HEK293 (cell line): ENCODE data around the gene CREM.
A peak's percentile ranks its signal among the peaks of the same experiment; 100 is the strongest.

Experiments
- CTCF ChIA-PET: fragments of 350-600 bp; formaldehyde crosslinking; extraction: SDS; loops from one replicate; lab custom pipeline; 2021; ENCODE audit warnings: antibody characterized with exemption; lab: Yijun Ruan, JAX
- POLR2A ChIA-PET: fragments of 300-600 bp; formaldehyde crosslinking; extraction: SDS; loops from one replicate; lab custom pipeline; 2020; ENCODE audit warnings: antibody characterized with exemption, inconsistent platforms; lab: Yijun Ruan, JAX
- H3K27ac ChIP-seq: fragments of 200-500 bp; sonication (Bioruptor generic); 2 replicates; pipeline ENCODE4 v1.5.1; 2014; ENCODE audit warnings: low read depth, low read length, control low read depth, inconsistent platforms; ENCODE audit errors: extremely low read depth
- H3K36me3 ChIP-seq, 2 experiments: fragments of 200-500 bp in 1 of 2; sonication (Bioruptor generic) in 1 of 2; 1 replicate in 1 of 2; 2 replicates in 1 of 2; pipeline ENCODE4 v1.5.1; 2014 to 2017; ENCODE audit warnings: inconsistent platforms in 2 of 2, low read length in 2 of 2; ENCODE audit not compliant: control insufficient read depth in 2 of 2, insufficient read depth in 1 of 2
- H3K4me1 ChIP-seq: fragments of 200-500 bp; sonication (Bioruptor generic); 2 replicates; pipeline ENCODE4 v1.5.1; 2014; ENCODE audit warnings: mild to moderate bottlenecking, low read length, inconsistent platforms; ENCODE audit not compliant: control insufficient read depth, insufficient read depth
- H3K4me3 ChIP-seq: 2 replicates; pipeline ENCODE4 v1.5.1; 2011; ENCODE audit warnings: low read depth, mild to moderate bottlenecking, control low read depth, low read length, moderate library complexity
- H3K9me3 ChIP-seq: fragments of 200-500 bp; sonication (Bioruptor generic); 2 replicates; pipeline ENCODE4 v1.5.1; 2014; ENCODE audit warnings: low read depth, low read length, inconsistent platforms; ENCODE audit not compliant: control insufficient read depth, insufficient read depth
- HOXD13 ChIP-seq: sonication (generic); formaldehyde crosslinking; IDR thresholded peaks from 2 replicates; pipeline ENCODE4 v1.8.0; 2022; ENCODE audit warnings: missing genetic modification reagents, borderline replicate concordance
- KLF7 ChIP-seq: fragments of 450-650 bp; formaldehyde crosslinking; IDR thresholded peaks from 2 replicates; pipeline ENCODE4 v1.5.1; 2016; ENCODE audit warnings: missing biosample characterization, missing genetic modification characterization, borderline replicate concordance
- KLF8 ChIP-seq: fragments of 450-650 bp; formaldehyde crosslinking; IDR thresholded peaks from 2 replicates; pipeline ENCODE4 v1.5.1; 2016; ENCODE audit warnings: missing biosample characterization, missing genetic modification characterization
- SCRT1 ChIP-seq: fragments of 450-650 bp; formaldehyde crosslinking; IDR thresholded peaks from 2 replicates; pipeline ENCODE4 v1.5.1; 2016; ENCODE audit warnings: missing biosample characterization, missing genetic modification characterization, borderline replicate concordance
- SCRT2 ChIP-seq: fragments of 450-650 bp; formaldehyde crosslinking; IDR thresholded peaks from 2 replicates; pipeline ENCODE4 v1.5.1; 2016; ENCODE audit warnings: missing biosample characterization, missing genetic modification characterization
- ZBTB1 ChIP-seq: fragments of 450-650 bp; formaldehyde crosslinking; IDR thresholded peaks from 2 replicates; pipeline ENCODE4 v1.5.1; 2016; ENCODE audit warnings: missing biosample characterization, missing genetic modification characterization
- ZNF112 ChIP-seq: fragments of 450-650 bp; formaldehyde crosslinking; IDR thresholded peaks from 2 replicates; pipeline ENCODE4 v1.5.0; 2017; ENCODE audit warnings: missing biosample characterization, missing genetic modification characterization
- ZNF132 ChIP-seq: fragments of 450-650 bp; formaldehyde crosslinking; IDR thresholded peaks from 2 replicates; pipeline ENCODE4 v1.5.1; 2017; ENCODE audit warnings: missing biosample characterization, missing genetic modification characterization, borderline replicate concordance
- ZNF140 ChIP-seq: fragments of 450-650 bp; formaldehyde crosslinking; IDR thresholded peaks from 2 replicates; pipeline ENCODE4 v1.5.1; 2016; ENCODE audit warnings: missing biosample characterization, missing genetic modification characterization
- ZNF146 ChIP-seq: fragments of 450-650 bp; formaldehyde crosslinking; IDR thresholded peaks from 2 replicates; pipeline ENCODE4 v1.5.1; 2016; ENCODE audit warnings: missing biosample characterization, missing genetic modification characterization
- ZNF362 ChIP-seq: fragments of 450-650 bp; formaldehyde crosslinking; IDR thresholded peaks from 2 replicates; pipeline ENCODE4 v1.5.1; 2016; ENCODE audit warnings: missing biosample characterization, missing genetic modification characterization
- ZNF501 ChIP-seq: fragments of 450-650 bp; formaldehyde crosslinking; IDR thresholded peaks from 2 replicates; pipeline ENCODE4 v1.5.1; 2016; ENCODE audit warnings: missing biosample characterization, missing genetic modification characterization
- ZNF530 ChIP-seq: fragments of 450-650 bp; formaldehyde crosslinking; IDR thresholded peaks from 2 replicates; pipeline ENCODE4 v1.5.1; 2016; ENCODE audit warnings: low read depth, missing biosample characterization, missing genetic modification characterization
- ZNF580 ChIP-seq: fragments of 450-650 bp; formaldehyde crosslinking; IDR thresholded peaks from 2 replicates; pipeline ENCODE4 v1.5.1; 2016; ENCODE audit warnings: missing biosample characterization, missing genetic modification characterization
- ZNF596 ChIP-seq: fragments of 450-650 bp; IDR thresholded peaks from 2 replicates; pipeline ENCODE4 v1.5.0; 2018; ENCODE audit warnings: missing biosample characterization, mild to moderate bottlenecking, missing genetic modification characterization, moderate library complexity
- ZNF610 ChIP-seq: fragments of 450-650 bp; formaldehyde crosslinking; IDR thresholded peaks from 2 replicates; pipeline ENCODE4 v1.5.1; 2016; ENCODE audit warnings: missing biosample characterization, missing genetic modification characterization, borderline replicate concordance
- ZNF626 ChIP-seq: fragments of 450-650 bp; sonication (Bioruptor Pico); formaldehyde crosslinking; IDR thresholded peaks from 2 replicates; pipeline ENCODE4 v1.5.1; 2018; ENCODE audit warnings: missing biosample characterization, missing genetic modification characterization, inconsistent platforms
- ZNF654 ChIP-seq: fragments of 450-650 bp; formaldehyde crosslinking; IDR thresholded peaks from 2 replicates; pipeline ENCODE4 v1.5.1; 2016; ENCODE audit warnings: low read depth, missing biosample characterization, missing genetic modification characterization
- ZNF704 ChIP-seq: fragments of 450-650 bp; formaldehyde crosslinking; IDR thresholded peaks from 2 replicates; pipeline ENCODE4 v1.5.1; 2016; ENCODE audit warnings: missing biosample characterization, missing genetic modification characterization
- ZNF837 ChIP-seq: fragments of 450-650 bp; formaldehyde crosslinking; IDR thresholded peaks from 2 replicates; pipeline ENCODE4 v1.5.1; 2016; ENCODE audit warnings: missing biosample characterization, missing genetic modification characterization

The CREM gene

GRCh38 chr10:35234073-35234472 lies 107.4 kb downstream of the CREM start:
- POLR2A ChIA-PET = no interaction called here
- no peak overlapping the region for H3K27ac ChIP-seq
- H3K4me1 ChIP-seq = no peaks in the 10 kb centered on the region
- TF ChIP-seq KLF7 (tag by site-specific recombination) = no peak
- no peak for TF ChIP-seq ZNF112 (tag by site-specific recombination)
- TF ChIP-seq SCRT2 (tag by site-specific recombination) = peak; percentile 77
- TF ChIP-seq SCRT1 = peak; percentile 56
- no peaks in the 10 kb centered on the region for H3K36me3 ChIP-seq
- H3K9me3 ChIP-seq = no peaks in the 10 kb centered on the region
- H3K4me3 ChIP-seq = no peak overlapping the region
- CTCF ChIA-PET = interaction anchor here (0.7 kb wide), 2 partner anchors 114 to 334 kb away, joined by 3 to 4 read pairs; no protein-coding TSS in a partner anchor

GRCh38 chr10:35236739-35237138 lies 110.1 kb downstream of the CREM start:
- ChIA-PET CTCF (interaction anchor here (0.7 to 1.2 kb wide), 4 partner anchors 11 to 319 kb away, joined by 3 to 4 read pairs (median 4); no protein-coding TSS in a partner anchor), POLR2A (no interaction called here)
- Histone ChIP-seq H3K9me3 (no peaks in the 10 kb centered on the region), H3K4me3 (no peak overlapping the region), H3K36me3 (no peaks in the 10 kb centered on the region), H3K27ac (no peak overlapping the region), H3K4me1 (no peaks in the 10 kb centered on the region)
- no peak for TF ChIP-seq ZNF626 (tag by site-specific recombination)
- TF ChIP-seq ZNF654 (tag by site-specific recombination) = peak; percentile 37

GRCh38 chr10:35237766-35238512 lies 111.3 kb downstream of the CREM start:
- ChIA-PET POLR2A (interaction anchor here (0.5 kb wide), 1 partner anchor 385 kb away, joined by 3 read pairs; no protein-coding TSS in a partner anchor), CTCF (interaction anchor here (0.6 to 1.6 kb wide), 6 partner anchors 18 to 1487 kb away, joined by 3 to 6 read pairs (median 4); no protein-coding TSS in a partner anchor)
- no peaks in the 10 kb centered on the region for H3K4me1 ChIP-seq
- no peak overlapping the region for H3K27ac ChIP-seq
- no peaks in the 10 kb centered on the region for H3K9me3 ChIP-seq
- TF ChIP-seq HOXD13 (CRISPR knock-in tag) (peak; percentile 68; the same call in 1 of the 2 replicates), KLF8 (no peak)
- H3K4me3 ChIP-seq = no peak overlapping the region
- H3K36me3 ChIP-seq = no peaks in the 10 kb centered on the region

GRCh38 chr10:35244549-35244948 lies 117.9 kb downstream of the CREM start:
- no peaks in the 10 kb centered on the region for H3K4me1 ChIP-seq
- ChIA-PET CTCF (no interaction called here), POLR2A (interaction anchor here (1.0 kb wide), 1 partner anchor 23 kb away, joined by 4 read pairs; no protein-coding TSS in a partner anchor)
- H3K9me3 ChIP-seq = no peaks in the 10 kb centered on the region
- H3K36me3 ChIP-seq = no peaks in the 10 kb centered on the region
- no peak overlapping the region for H3K27ac ChIP-seq
- no peak overlapping the region for H3K4me3 ChIP-seq
- TF ChIP-seq ZNF362 (tag by site-specific recombination) (no peak), ZNF580 (0 out of 2 replicates have a peak, but pooled peaks have one; percentile 38), ZNF610 (no peak), ZNF530 (tag by site-specific recombination) (no peak), ZNF132 (tag by site-specific recombination) (no peak), ZNF704 (tag by site-specific recombination) (no peak), ZNF596 (tag by site-specific recombination) (no peak), ZNF837 (tag by site-specific recombination) (no peak), ZNF501 (no peak), ZNF140 (tag by site-specific recombination) (no peak), ZBTB1 (tag by site-specific recombination) (no peak), ZNF146 (tag by site-specific recombination) (peak; percentile 63)
